GM12891 (cell line): ENCODE data around the gene TBXAS1.

Experiments used
- DNase-seq: peaks from one replicate; pipeline ENCODE4 v3.0.0; 2011; ENCODE audit warnings: low spot score; ENCODE audit not compliant: insufficient read length
- FAIRE-seq: peaks from 2 replicates; lab custom pipeline; 2011; peaks lifted over from hg19 to GRCh38; lab: Jason Lieb, UNC
- PAX5 ChIP-seq: IDR thresholded peaks from 2 replicates; pipeline ENCODE4 v1.6.1; 2011; ENCODE audit warnings: low read length, moderate library complexity, mild to moderate bottlenecking; ENCODE audit not compliant: insufficient read depth, severe bottlenecking
- POLR2A ChIP-seq: IDR thresholded peaks from 2 replicates; pipeline ENCODE4 v1.6.1; 2011; ENCODE audit warnings: low read depth, low read length, control low read depth
- POLR2AphosphoS5 ChIP-seq: IDR thresholded peaks from 2 replicates; pipeline ENCODE4 v1.6.1; 2011; ENCODE audit warnings: low read depth, low read length, control low read depth
- POU2F2 ChIP-seq: IDR thresholded peaks from 2 replicates; pipeline ENCODE4 v1.6.1; 2011; ENCODE audit warnings: low read depth, mild to moderate bottlenecking, control low read depth, low read length, moderate library complexity
- SPI1 ChIP-seq: IDR thresholded peaks from 2 replicates; pipeline ENCODE4 v1.6.1; 2011; ENCODE audit warnings: low read depth, low read length, control low read depth
- TAF1 ChIP-seq: IDR thresholded peaks from 2 replicates; pipeline ENCODE4 v1.6.1; 2011; ENCODE audit warnings: low read depth, low read length, control low read depth

TBXAS1 gene

GRCh38 chr7:139949629-139950028 is 120.6 kb downstream of the TBXAS1 start:
- TF ChIP-seq POLR2A: no peak
- no peak for TF ChIP-seq POU2F2
- no peak for TF ChIP-seq TAF1
- no peak for TF ChIP-seq PAX5
- TF ChIP-seq POLR2AphosphoS5: no peak
- no peak for TF ChIP-seq SPI1
- no peak for FAIRE-seq
- no peak for DNase-seq

DNA sequence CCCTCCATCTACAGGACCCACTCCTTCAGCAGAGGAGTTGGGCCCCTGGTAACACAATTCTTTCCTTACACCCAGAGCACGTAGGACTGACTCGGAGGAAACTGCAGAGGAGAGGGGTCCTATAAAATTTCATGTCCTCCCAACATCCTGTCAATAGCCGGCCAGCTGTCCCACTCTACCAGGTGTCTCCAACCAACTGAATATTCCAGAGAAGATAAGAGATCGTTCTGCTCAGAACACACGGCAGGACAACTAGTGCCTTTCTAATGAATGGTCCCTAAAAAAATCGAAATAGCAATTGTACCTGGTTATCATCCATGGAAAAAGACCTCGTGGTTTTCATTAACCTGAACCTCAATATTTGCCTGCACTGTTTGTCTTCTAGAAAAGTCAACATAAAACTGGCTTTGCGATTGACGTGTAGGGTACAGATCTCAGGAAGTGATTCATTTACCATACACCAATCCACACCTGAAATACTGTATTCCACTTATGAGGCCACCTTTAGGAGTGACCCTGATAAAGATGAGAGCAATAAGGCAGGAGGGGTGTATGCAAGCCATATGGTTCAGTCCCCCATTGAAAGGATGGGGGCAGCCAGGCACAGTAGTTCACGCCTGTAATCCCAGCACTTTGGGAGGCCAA is 121.9 kb downstream of the TBXAS1 start:
- no peak for TF ChIP-seq PAX5
- TF ChIP-seq POU2F2: no peak
- TF ChIP-seq TAF1: no peak
- TF ChIP-seq POLR2A: no peak
- no peak for FAIRE-seq
- no peak for DNase-seq

GRCh38 chr7:139953229-139953628 is 124.2 kb downstream of the TBXAS1 start:
- DNase-seq (no peak), FAIRE-seq (no peak)
- TF ChIP-seq PAX5: no peak
- no peak for TF ChIP-seq TAF1
- no peak for TF ChIP-seq POLR2A
- no peak for TF ChIP-seq POU2F2

DNA sequence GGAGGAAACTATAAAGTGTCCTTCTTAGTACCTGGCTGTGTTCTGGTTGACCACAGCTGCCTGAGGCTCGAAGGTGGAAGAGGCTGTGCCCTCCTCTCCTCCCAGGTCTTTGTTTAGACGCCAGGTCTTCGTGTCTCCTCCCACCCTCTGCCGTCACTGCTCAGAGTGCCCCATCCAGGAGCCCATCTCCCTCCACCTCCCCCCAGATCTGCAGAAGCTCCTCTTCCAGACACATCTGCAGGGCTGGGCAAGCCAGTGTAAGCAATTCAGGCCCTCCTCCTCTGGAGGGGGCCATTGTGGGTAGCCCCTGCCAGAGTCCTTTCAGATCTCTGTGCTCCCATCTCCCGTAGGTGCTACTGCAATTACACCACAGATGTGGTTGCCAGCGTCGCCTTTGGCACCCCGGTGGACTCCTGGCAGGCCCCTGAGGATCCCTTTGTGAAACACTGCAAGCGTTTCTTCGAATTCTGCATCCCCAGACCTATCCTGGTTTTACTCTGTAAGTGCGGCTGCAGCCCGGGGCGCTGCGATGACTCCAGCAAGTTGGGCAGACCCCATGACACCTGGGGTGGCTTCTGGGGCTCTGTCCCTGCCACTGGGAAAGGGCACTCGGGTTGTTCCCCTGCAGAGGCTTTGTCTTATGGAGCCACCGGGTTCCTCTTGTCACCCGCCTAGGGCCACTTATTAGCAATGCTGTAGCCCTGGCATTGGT is 126.2 kb downstream of the TBXAS1 start:
- no peak for DNase-seq
- TF ChIP-seq TAF1 (no peak), PAX5 (no peak), POU2F2 (no peak), SPI1 (no peak), POLR2A (no peak), POLR2AphosphoS5 (no peak)
- FAIRE-seq: no peak

DNA sequence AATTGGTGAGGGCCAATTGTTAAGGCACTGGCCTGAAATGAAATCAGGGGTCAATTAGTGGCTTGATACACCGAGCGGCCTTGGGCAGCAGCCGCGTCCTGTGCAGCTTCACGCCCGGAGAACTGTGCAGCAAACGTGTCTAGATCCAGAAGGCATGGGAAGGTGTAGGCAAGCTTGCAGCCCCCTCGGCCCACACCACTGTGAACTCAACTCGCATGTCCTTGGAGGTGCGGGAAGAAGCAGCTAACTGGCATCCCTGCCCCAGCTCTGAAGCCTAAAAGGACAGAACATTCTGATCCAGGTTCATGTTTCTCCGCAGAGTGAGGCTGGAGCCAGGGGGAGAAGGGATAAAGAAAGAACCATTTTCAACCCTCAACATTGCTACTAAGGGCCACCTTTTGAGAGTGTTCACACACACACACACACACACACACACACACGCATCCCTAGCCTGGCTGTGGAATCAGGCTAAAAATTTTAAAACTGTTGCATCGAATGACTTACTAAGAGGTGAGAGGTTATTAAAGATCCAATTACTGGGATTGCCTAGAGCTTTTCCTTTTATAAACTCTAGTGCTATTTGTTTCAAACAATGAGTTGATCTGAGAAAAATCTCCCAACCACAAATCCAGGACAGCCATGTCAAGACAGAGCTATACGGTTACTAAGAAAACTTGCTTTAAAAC is 129.7 kb downstream of the TBXAS1 start:
- FAIRE-seq: no peak
- no peak for DNase-seq
- no peak for TF ChIP-seq SPI1
- no peak for TF ChIP-seq POLR2A
- no peak for TF ChIP-seq POLR2AphosphoS5
- TF ChIP-seq TAF1: no peak
- no peak for TF ChIP-seq POU2F2
- TF ChIP-seq PAX5: no peak

DNA sequence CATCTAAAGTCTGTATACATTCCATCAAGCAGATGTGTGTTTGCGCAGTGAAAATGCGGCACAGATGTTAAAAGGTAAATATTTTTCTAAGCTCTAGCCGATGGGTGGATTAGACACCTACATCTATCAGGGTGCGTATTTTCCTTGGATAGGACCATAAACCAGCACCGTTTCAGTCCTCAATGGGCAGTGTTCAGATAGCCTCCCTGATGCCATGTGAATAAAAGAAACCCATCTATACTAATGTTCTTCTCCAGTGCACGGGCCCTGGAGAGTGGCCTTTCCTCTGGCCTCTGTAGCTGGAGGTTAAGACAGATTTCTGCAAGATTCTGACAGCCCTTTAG is 130.2 kb downstream of the TBXAS1 start:
- DNase-seq (no peak), FAIRE-seq (no peak)
- TF ChIP-seq POLR2AphosphoS5: no peak
- TF ChIP-seq POLR2A: no peak
- TF ChIP-seq POU2F2: no peak
- TF ChIP-seq PAX5: no peak
- no peak for TF ChIP-seq SPI1
- no peak for TF ChIP-seq TAF1

- DNase-seq (no peak), FAIRE-seq (no peak)
- TF ChIP-seq TAF1 (no peak), SPI1 (no peak), POLR2A (no peak), POU2F2 (no peak), PAX5 (no peak), POLR2AphosphoS5 (no peak)
Measured at GRCh38 chr7:139959718-139960117, 130.7 kb downstream of the TBXAS1 start.

DNA sequence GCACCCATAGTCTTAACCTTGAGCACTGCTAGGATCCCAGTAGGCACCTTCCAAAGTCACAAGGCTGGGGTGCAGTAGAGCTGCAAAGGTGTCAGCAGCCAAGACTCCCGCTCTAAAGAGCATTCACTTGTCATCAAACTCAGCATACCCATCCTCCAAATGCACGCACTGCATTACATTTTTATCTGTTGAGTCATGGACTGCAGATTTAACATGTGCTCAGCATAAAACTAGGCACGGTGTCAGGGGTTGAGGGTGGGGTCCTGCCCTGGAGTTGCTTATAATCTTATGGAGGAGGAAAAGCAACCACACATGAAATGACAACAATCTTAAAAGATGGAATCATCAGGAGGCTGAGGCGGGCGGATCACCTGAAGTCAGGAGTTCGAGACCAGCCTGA is 131.1 kb downstream of the TBXAS1 start:
- DNase-seq: no peak
- TF ChIP-seq POU2F2: no peak
- TF ChIP-seq POLR2A: no peak
- TF ChIP-seq PAX5: no peak
- no peak for TF ChIP-seq POLR2AphosphoS5
- no peak for TF ChIP-seq TAF1
- no peak for TF ChIP-seq SPI1
- FAIRE-seq: no peak

DNA sequence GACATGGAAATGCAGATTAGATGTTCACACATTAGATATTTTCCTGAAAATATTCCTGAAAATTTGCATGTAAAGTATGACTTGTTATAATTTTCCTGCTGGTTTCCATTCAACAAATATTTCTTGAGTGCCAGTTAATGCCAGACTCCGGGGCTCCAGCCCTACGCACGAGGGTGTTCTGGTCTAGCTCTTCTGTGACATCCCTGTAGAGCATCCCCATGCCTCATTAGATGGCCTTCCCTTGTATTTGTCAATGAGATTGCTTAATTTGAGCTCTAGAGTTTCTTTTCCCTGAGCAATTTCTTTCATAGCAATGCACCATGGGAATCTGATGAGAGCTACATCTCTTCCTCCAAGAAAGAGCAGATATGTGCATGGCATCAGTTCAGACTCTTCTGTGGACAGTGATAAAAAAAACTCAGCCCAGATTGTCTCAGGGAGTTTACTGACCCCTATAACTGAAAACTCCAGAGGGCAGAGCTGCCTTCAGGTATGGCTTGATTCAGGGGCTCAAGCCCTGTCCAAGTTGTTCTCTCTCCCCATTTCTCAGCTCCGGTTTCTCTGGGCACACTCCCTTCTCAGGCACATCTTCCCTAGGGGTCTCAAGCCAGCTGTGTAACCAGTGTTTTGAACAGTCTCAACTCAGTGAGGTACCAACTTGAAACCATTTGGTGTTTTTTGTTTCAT is 137.0 kb downstream of the TBXAS1 start:
- FAIRE-seq: no peak
- TF ChIP-seq SPI1: no peak
- TF ChIP-seq POLR2AphosphoS5: no peak
- no peak for TF ChIP-seq POU2F2
- TF ChIP-seq PAX5: no peak
- TF ChIP-seq TAF1: no peak
- TF ChIP-seq POLR2A: no peak
- no peak for DNase-seq

GRCh38 chr7:139966949-139967348 is 137.9 kb downstream of the TBXAS1 start:
- DNase-seq (no peak), FAIRE-seq (no peak)
- TF ChIP-seq POU2F2 (no peak), SPI1 (no peak), PAX5 (no peak), TAF1 (no peak), POLR2A (no peak), POLR2AphosphoS5 (no peak)
